Hepatocyte (in vitro differentiated cells): ENCODE measurements around the gene MACROD2.

Source experiments
- EZH2 ChIP-seq: fragments of 200-600 bp; sonication (generic); IDR thresholded peaks from 2 replicates; pipeline ENCODE4 v1.6.1; 2016; ENCODE audit warnings: antibody characterized with exemption, mild to moderate bottlenecking, borderline replicate concordance
- EZH2phosphoT487 ChIP-seq: fragments of 200-600 bp; sonication (generic); IDR thresholded peaks from one replicate; pipeline ENCODE4 v1.6.1; 2018; ENCODE audit warnings: antibody characterized with exemption, mild to moderate bottlenecking, low read depth, moderate library complexity; ENCODE audit not compliant: unreplicated experiment, severe bottlenecking
- TF ChIP-seq, protein P1 (sequence below): fragments of 200-600 bp; sonication (generic); IDR thresholded peaks from 2 replicates; pipeline ENCODE4 v1.5.1; 2016; ENCODE audit warnings: antibody characterized with exemption, mild to moderate bottlenecking; ENCODE audit not compliant: poor library complexity

DNA sequence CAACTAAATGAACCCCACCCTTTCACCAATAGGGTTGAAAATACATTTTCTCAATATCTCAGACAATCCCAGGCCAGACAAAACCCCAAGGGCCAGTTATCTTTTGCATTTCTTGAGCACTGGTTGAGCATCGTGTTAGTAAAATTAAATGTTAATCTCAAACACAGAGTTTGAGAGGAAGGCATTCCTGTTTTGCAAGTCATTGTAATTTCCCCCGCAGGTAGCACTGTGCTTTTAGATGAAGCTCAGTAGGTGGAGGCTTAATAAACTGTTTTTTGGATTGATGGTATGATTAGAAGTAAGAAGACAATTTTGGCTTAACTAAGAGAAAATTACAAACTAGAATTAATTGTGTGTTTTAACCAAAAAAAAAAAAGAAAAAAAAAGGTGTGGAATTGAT is 1340.7 kb downstream of the MACROD2 start:
- TF ChIP-seq, protein P1, sequence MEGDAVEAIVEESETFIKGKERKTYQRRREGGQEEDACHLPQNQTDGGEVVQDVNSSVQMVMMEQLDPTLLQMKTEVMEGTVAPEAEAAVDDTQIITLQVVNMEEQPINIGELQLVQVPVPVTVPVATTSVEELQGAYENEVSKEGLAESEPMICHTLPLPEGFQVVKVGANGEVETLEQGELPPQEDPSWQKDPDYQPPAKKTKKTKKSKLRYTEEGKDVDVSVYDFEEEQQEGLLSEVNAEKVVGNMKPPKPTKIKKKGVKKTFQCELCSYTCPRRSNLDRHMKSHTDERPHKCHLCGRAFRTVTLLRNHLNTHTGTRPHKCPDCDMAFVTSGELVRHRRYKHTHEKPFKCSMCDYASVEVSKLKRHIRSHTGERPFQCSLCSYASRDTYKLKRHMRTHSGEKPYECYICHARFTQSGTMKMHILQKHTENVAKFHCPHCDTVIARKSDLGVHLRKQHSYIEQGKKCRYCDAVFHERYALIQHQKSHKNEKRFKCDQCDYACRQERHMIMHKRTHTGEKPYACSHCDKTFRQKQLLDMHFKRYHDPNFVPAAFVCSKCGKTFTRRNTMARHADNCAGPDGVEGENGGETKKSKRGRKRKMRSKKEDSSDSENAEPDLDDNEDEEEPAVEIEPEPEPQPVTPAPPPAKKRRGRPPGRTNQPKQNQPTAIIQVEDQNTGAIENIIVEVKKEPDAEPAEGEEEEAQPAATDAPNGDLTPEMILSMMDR = no peak
- TF ChIP-seq EZH2 = no peak
- TF ChIP-seq EZH2phosphoT487 = no peak
